ENCODE measurements around the gene CATSPER2.
"Not testable (repeated sequence)": the region's sequence is repeated elsewhere in the genome, so short reads cannot be mapped to it uniquely, and the experiment has no call there.

GRCh38 chr15:43600200-43600599 lies 48.4 kb downstream of the CATSPER2 start:
- TF ChIP-seq, protein P1, sequence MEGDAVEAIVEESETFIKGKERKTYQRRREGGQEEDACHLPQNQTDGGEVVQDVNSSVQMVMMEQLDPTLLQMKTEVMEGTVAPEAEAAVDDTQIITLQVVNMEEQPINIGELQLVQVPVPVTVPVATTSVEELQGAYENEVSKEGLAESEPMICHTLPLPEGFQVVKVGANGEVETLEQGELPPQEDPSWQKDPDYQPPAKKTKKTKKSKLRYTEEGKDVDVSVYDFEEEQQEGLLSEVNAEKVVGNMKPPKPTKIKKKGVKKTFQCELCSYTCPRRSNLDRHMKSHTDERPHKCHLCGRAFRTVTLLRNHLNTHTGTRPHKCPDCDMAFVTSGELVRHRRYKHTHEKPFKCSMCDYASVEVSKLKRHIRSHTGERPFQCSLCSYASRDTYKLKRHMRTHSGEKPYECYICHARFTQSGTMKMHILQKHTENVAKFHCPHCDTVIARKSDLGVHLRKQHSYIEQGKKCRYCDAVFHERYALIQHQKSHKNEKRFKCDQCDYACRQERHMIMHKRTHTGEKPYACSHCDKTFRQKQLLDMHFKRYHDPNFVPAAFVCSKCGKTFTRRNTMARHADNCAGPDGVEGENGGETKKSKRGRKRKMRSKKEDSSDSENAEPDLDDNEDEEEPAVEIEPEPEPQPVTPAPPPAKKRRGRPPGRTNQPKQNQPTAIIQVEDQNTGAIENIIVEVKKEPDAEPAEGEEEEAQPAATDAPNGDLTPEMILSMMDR (IDR thresholded peaks at IDR 0.05) = not testable (repeated sequence)
- TF ChIP-seq POLR2AphosphoS5 (IDR thresholded peaks at IDR 0.05) = not testable (repeated sequence)

All from transverse colon (tissue), 4 donors.